Activated T-cell treated with anti-CD3 and anti-CD28 coated beads, Interleukin-2, amount 50 U/mL, for 1 hour (primary cell): ENCODE measurements around the gene SLC15A4.
"Not testable (repeated sequence)": the region's sequence is repeated elsewhere in the genome, so short reads cannot be mapped to it uniquely, and the experiment has no call there.

ENCODE experiments used
- DNase-seq: peaks from one replicate; pipeline ENCODE4 v3.0.0-alpha.2; 2020

The SLC15A4 gene

DNA sequence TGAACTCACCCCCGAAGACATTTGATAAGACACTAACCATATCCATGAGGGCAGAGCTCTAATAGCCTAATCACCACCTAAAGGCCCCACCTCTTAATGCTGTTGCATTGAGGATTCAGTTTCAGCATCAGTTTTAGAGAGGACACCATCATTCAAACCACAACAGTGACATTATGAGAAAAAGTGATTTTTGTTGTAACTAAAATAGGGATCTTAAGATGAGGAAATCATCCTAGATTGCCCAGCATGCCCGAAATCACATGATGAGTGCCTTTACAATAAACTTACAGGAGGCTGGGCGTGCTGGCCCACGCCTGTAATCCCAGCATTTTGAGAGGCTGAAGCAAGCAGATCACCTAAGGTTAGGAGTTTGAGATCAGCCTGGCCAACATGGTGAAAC is 19.8 kb upstream of the SLC15A4 start:
- DNase-seq = no peak

DNA sequence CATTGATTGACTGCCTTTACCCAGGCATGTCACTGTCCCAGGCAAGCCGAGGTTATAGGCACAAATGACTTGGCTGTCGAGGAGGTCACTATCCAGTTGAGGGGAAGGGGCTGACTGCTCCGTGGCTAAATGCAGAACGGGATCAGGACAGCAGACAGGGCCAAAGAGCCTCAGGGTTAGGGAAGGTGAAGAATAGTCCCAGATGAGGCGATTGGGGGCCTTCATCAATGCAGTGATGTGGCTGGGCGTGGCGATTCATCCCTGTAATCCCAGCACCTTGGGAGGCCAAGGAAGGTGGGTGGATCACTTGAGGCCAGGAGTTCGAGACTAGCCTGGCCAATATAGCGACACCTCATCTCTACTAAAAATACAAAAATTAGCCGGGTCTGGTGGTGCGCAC is 18.8 kb upstream of the SLC15A4 start:
- DNase-seq = no peak

DNA sequence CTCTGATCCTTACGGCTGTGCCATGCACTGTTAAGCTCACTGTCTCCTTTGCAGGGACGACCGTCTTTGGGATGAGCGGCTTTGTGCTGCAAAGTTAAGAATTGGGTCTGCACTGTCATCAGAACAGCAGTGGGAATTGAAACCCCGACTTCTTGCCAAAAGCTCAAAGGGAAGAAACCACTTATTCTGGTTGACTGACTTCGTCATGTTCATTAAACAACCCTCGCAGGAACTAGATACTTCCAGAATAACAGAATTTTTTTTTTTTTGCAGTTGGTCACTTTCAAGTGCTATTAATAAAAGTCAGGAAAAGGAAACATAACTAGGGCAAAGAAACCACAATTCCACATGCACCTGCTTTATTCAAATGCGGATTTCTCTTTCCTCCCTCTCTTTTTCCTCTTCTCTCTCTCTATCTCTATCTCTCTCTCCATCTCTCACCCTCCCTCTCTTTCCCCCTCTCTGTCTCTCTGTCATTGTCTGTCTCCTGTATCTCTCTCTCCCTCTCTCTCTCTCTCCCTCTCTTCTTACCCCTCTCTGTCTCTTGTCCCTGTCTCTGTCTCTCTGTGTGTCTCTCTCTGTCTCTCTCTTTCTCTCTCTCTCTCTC is 17.2 kb upstream of the SLC15A4 start:
- no peak for DNase-seq

- DNase-seq = not testable (repeated sequence)
These were observed 16.1 kb upstream of the SLC15A4 start for GRCh38 chr12:128839885-128840284.

DNA sequence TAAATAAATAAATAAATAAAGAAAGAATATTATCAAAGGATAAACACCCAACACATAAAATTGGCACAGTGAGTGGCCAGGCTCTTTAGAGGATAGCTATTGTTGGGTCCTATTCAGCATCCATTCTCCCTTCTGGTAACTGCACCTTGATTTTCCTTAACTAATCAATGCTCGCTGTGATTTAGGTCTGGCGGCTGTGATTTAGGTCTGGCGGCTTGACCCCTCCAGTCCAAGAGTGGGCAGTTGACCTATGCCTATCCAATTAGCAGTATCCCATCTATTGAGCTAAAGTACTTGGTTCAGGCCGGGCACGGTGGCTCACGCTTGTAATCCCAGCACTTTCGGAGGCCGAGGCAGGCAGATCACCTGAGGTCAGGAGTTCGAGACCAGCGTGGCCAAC is 9.7 kb upstream of the SLC15A4 start:
- no peak for DNase-seq

DNA sequence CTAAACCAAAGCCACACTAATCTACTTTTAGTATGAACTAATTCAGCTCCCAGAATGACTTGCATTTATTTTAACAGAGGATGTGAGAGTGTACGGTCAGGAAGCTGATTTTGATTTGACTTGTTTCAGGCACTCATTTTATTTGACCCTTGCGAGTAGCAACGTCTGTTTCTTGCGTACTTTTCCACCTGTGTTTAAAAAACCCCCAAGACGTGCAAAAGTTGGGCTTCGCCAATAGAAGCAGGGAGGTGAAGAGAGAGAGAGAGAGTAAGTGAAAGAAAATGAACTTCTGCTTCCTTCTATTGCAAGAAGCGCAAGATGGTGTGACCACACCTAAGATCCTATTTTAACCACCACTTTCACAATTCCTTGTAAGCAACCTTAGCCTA is 6.7 kb upstream of the SLC15A4 start:
- no peak for DNase-seq

DNA sequence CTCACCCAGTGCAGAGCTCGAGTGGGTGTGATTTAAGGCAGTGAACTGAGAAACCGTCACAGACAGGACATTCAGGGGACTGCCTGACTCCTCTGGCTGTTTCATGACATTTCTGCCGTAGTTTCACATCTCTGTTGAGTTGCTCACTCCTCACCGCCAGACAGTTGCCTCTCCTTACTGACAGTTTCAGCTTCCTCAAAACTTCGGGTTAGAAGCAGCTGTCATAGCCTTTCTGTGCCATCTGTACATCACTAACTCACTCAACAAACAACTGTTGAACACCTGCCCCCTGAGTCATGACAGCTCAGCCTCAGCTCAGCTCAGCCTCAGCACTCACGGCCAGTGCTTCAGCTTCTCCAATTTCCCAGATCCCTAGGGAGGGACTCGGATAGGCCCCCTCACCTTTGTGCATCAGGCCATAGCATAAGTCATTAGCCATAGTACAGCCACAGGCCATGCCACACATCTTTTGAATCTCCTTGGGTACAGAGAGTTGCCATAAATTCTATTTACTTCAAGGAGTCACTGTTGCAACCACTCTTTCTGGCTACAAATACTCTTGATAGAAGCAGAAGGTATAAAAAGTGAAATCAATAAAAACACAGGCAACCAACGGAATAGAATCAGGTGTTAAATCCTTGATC is 6.2 kb upstream of the SLC15A4 start:
- no peak for DNase-seq

- DNase-seq = no peak
These were observed 4.0 kb upstream of the SLC15A4 start for GRCh38 chr12:128827724-128828123.

DNA sequence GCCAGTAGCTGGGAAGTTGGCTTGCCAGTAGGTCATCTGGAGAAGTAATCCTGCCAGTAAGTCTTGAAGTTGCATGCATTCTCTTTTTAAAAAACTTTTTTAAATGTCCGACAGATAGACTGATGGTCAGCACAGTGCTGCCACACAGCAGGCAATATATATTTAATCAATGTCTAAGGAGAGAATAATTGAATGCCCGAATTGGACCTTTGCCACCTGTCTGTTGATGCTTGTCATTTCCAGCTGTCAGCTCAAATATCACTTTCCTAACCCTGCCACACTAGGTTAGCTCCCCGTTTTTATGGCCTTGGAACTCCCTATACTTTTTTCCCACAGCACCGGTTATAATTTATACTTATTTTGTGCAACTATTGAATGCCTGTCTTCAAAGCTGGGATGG is 2.1 kb upstream of the SLC15A4 start:
- DNase-seq = no peak

DNA sequence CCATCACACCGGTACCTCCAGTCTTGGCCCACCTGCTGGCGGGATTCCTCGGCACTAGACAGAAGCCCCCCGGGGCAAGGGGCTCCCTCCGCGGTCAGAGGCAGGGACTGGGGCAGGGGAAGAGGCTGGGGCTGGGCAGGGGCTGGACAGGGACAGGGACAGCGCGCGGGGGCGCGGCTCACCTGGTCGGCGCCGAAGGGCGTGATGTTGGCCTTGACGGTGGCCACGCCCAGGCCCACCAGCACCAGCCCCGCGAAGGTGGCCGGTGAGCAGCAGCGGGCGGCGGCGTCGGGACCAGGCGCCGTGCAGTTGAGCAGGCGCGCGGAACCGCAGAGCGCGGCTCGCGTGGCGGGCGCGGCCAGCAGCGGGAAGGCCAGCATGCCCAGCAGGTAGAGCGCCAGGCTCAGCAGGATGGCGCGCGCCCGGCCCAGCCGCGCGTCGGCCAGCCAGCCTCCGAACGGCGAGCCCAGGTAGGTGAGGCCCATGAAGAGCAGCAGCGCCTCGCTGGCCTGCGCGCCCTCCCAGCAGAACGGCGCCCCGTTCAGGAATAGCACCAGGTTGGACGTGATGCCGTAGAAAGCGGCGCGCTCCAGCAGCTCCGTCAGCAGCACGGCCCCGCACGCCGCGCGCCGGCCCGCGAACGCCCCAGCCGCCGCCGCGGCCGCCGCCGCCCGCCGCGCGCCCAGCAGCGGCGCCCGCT is 392 bp downstream of the SLC15A4 start:
- DNase-seq = no peak

DNA sequence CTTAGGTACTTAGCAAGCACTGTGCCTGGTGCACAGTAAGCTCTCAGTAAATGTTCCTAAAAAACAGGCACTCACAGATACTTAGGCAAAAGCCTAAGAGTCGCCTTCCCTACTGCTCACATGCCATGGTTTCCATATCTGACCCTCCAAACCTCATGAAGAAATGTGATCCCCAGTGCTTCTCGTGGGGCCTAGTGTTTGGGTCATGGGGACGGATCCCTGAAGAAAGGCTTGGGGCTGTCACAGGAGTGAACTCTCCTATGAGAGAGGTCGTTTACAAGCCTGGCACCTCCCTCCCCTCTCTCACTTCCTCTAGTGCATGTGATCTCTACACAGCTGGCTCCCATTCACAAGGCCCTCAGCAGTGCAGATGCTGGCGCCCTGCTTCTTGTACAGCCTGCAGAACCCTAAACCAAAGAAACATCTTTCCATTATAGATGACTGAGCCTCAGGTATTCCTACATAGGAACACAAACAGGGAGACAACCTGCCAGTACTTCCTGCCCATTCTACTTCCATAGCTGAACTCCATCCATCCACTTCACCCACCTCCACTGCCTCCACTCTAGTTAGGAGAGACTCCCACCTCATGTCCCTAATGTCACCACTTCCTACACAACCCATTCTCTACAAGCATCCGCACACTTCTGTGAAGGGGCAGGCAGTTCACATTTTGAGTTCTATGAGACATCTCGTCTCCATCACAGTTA is 2.9 kb downstream of the SLC15A4 start:
- no peak for DNase-seq

DNA sequence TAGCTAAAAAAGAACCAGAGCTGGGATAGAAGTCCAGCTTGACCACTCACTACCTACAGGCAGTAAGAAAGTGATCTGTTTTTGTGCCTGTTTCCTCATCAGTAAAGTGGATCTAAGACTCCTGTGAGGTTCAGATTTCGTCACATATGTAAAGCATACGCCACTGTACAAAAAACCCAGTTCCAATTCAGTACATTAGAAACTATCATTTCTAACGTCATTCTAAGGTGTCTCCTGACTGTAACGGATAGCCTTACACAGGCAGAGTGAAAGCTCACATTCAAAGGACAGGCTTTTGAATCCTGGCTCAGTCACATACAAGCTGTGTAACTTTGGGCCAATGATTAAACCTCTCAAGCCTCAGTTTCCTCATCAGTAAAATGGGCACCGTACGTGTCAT is 3.5 kb downstream of the SLC15A4 start:
- no peak for DNase-seq

GRCh38 chr12:128819293-128820144 is 4.2 kb downstream of the SLC15A4 start:
- no peak for DNase-seq

- no peak for DNase-seq
These were observed 5.4 kb downstream of the SLC15A4 start for GRCh38 chr12:128818065-128819022.

DNA sequence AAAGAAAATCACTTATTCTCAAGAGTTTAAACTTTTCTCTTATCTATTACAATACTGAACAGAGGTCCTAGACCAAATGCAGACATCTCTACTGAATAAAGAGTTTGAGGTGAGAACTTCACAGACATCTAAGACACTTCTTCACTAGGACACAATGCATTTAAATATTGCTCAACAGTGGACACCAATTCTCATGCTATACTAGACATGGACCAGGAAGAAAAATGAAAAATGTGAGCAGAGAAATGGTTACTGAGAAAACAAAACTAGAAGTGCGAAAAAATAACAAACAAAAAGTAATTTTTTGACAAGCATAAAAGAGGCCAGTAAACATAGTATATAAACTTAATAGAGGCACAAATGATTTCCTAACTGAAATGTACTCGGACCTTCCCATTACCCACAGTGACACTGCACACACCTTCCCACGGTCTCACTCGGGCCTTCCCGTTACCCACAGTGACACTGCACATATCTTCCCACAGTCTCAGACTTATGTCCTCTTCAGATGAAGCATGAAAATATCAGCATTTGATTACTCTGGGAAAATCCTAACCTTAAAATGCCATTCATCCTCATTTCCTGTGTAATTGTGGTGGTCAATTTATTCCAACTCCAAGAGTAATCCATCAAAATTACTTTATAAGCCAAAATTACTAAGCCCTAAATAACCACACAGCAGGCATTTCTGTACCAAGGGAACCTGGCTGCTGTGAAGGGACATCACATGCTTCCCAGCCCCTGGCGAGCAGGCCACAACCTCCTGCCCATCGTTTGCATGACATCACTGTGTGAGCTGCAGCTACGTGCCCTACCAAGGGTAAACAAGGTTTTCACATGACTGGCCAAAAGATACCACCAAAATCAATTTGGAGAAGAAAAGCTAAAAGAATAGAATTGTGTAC is 6.4 kb downstream of the SLC15A4 start:
- no peak for DNase-seq

DNA sequence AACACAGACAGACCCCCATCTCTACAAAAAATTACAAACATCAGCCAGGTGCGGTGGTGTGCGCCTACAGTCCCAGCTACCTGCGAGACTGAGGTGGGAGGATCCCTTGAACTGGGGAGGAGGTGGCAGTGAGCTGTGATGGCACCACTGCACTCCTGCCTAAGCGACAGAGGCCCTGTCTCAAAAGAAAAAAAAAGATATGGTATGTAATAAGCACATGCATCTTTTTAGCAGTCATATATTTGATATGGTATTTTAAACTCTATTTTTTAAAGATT is 7.2 kb downstream of the SLC15A4 start:
- DNase-seq = no peak

GRCh38 chr12:128815779-128816642 is 7.7 kb downstream of the SLC15A4 start:
- DNase-seq = no peak

- no peak for DNase-seq
These were observed 9.1 kb downstream of the SLC15A4 start for GRCh38 chr12:128814411-128815261.

- no peak for DNase-seq
These were observed 9.9 kb downstream of the SLC15A4 start for GRCh38 chr12:128813883-128814282.
